ENCODE measurements around the gene PITPNB.

DNA sequence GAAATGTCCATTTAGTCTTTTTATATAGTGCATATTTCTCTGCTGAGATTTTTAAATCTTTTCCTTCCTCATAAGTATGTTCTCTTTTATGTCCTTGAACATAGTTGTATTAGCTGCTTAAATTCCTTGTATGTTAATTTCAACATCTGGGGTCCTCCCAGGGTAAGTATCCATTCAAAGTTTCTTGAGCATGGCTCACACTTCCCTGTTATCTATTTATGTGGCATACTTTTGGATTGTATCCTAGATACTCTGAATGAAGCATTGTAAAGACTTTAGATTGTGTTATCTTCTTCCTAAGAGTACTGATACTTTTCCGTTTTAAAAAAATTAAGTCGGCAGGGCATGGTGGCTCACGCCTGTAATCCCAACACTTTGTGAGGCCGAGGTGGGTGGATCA lies 28.4 kb upstream of the PITPNB start:
- TF ChIP-seq TOX (CRISPR knock-in tag; IDR thresholded peaks at IDR 0.05; ENCODE audit: borderline replicate concordance) (no peak), ARNTL (CRISPR knock-in tag; IDR thresholded peaks at IDR 0.05; ENCODE audit: borderline replicate concordance, low read depth) (no peak), ZNF565 (CRISPR knock-in tag; conservative IDR thresholded peaks at IDR 0.05; ENCODE audit: low read depth) (no peak), RARB (CRISPR knock-in tag; IDR thresholded peaks at IDR 0.05) (no peak), ZNF70 (CRISPR knock-in tag; IDR thresholded peaks at IDR 0.05) (no peak)
